ENCODE measurements around the gene APPBP2. TPM values are rescaled to one million over a fixed set of nuclear protein-coding genes. Genes with fewer than 3 reads are reported as not detected.

APPBP2 gene
- total and polyA plus RNA-seq, 12 donors: 5.5 to 63.4 (median 36.1) TPM

Small RNAs within 50 kb of the gene (small RNA-seq; reads per million reads assigned to genes)
- gene AC011921.2: 0 reads per million in 2 donors

Other genes starting within 250 kb of the APPBP2 start
- gene USP32, start 134.1 kb downstream of the APPBP2 start, total RNA-seq: 10 to 100 TPM; 36.2 to 99.3 (median 58.0) TPM
- gene USP32, start 134.1 kb downstream of the APPBP2 start, polyA plus RNA-seq: 10 to 100 TPM; 22.0 to 57.8 (median 22.7) TPM
- gene CHCT1, start 103.8 kb downstream of the APPBP2 start, total RNA-seq: under 1 TPM in 1 of 9 donors, not detected in 8; 0.41 TPM
- gene CHCT1, start 103.8 kb downstream of the APPBP2 start, polyA plus RNA-seq: under 1 TPM in 1 of 3 donors, not detected in 2; 0.37 TPM
- 10 to 100 TPM in 5 of 9 donors, 1 to 10 TPM in 4; 3.4 to 16.3 (median 10.6) TPM for gene PPM1D, start 74.0 kb upstream of the APPBP2 start, total RNA-seq
- gene PPM1D, start 74.0 kb upstream of the APPBP2 start, polyA plus RNA-seq: 1 to 10 TPM; 3.4 to 8.5 (median 3.7) TPM
- 100 to 1,000 TPM in 1 of 9 donors, 10 to 100 TPM in 8; 21.6 to 105 (median 36.8) TPM for gene BCAS3, start 151.6 kb upstream of the APPBP2 start, total RNA-seq
- 10 to 100 TPM in 2 of 3 donors, 1 to 10 TPM in 1; 9.4 to 15.9 (median 10.6) TPM for gene BCAS3, start 151.6 kb upstream of the APPBP2 start, polyA plus RNA-seq